ENCODE results near the gene LDLR.
"Not testable (repeated sequence)": the region's sequence is repeated elsewhere in the genome, so short reads cannot be mapped to it uniquely, and the experiment has no call there.

Gene LDLR

GRCh38 chr19:11173516-11174155 lies 84.4 kb downstream of the LDLR start:
- no peak for DNase-seq (ENCODE audit: low read depth, low spot score)

- no peak for DNase-seq (ENCODE audit: low read depth, low spot score)
These were observed 85.1 kb downstream of the LDLR start for GRCh38 chr19:11174336-11174735.

GRCh38 chr19:11175920-11176319 lies 86.7 kb downstream of the LDLR start:
- DNase-seq (ENCODE audit: low read depth, low spot score), result no peak

- no peak for DNase-seq (ENCODE audit: low read depth, low spot score)
These were observed 87.4 kb downstream of the LDLR start for GRCh38 chr19:11176466-11177193.

- no peak for DNase-seq (ENCODE audit: low read depth, low spot score)
These were observed 88.3 kb downstream of the LDLR start for GRCh38 chr19:11177592-11177991.

- DNase-seq (ENCODE audit: low read depth, low spot score), result not testable (repeated sequence)
These were observed 89.8 kb downstream of the LDLR start for GRCh38 chr19:11179145-11179465.

GRCh38 chr19:11179716-11180297 lies 90.5 kb downstream of the LDLR start:
- no peak for DNase-seq (ENCODE audit: low read depth, low spot score)

GRCh38 chr19:11180346-11180745 lies 91.1 kb downstream of the LDLR start:
- DNase-seq (ENCODE audit: low read depth, low spot score), result no peak

GRCh38 chr19:11180975-11181374 lies 91.7 kb downstream of the LDLR start:
- DNase-seq (ENCODE audit: low read depth, low spot score), result not testable (repeated sequence)

GRCh38 chr19:11181488-11181887 lies 92.2 kb downstream of the LDLR start:
- no peak for DNase-seq (ENCODE audit: low read depth, low spot score)

Measured in smooth muscle cell of the brain vasculature (primary cell).